Cardiac fibroblast (primary cell): ENCODE measurements around the gene ANKRD44.
A peak's percentile ranks its signal among the peaks of the same experiment; 100 is the strongest.

Source experiments
- DNase-seq, 2 donors: peaks; one replicate each; pipeline versions ENCODE4 v3.0.0 to v3.0.0-alpha.2; 2010; ENCODE audit warnings: low read depth in 2 of 2
- H3K4me3 ChIP-seq, 2 donors: replicated peaks in 1 of 2; 1 replicate in 1 of 2; 2 replicates in 1 of 2; pipeline ENCODE4 v1.5.1; 2011; ENCODE audit warnings: low read depth in 2 of 2, low read length in 2 of 2, mild to moderate bottlenecking in 2 of 2, moderate library complexity in 1 of 2
- CTCF ChIP-seq: IDR thresholded peaks from one replicate; pipeline ENCODE4 v1.5.1; 2011; ENCODE audit warnings: low read depth, mild to moderate bottlenecking, low read length, inconsistent platforms

The ANKRD44 gene

GRCh38 chr2:197079832-197080555, 230.6 kb downstream of the ANKRD44 start:
- peak in 1 of 2 donors; percentile 30 for DNase-seq
- no peak overlapping the region for H3K4me3 ChIP-seq
- TF ChIP-seq CTCF = no peak

- H3K4me3 ChIP-seq = no peak overlapping the region
- TF ChIP-seq CTCF = no peak
- peak in 1 of 2 donors; percentile 18 for DNase-seq
These were observed 231.2 kb downstream of the ANKRD44 start for GRCh38 chr2:197079414-197079813.

GRCh38 chr2:197078535-197078934, 232.0 kb downstream of the ANKRD44 start:
- no peak overlapping the region for H3K4me3 ChIP-seq
- TF ChIP-seq CTCF = no peak
- DNase-seq = peak in 1 of 2 donors; percentile 6

GRCh38 chr2:197077336-197077735, 233.2 kb downstream of the ANKRD44 start:
- DNase-seq = no peak
- H3K4me3 ChIP-seq = no peak overlapping the region
- TF ChIP-seq CTCF = no peak

- no peak for TF ChIP-seq CTCF
- DNase-seq = no peak
- no peak overlapping the region for H3K4me3 ChIP-seq
These were observed 233.9 kb downstream of the ANKRD44 start for GRCh38 chr2:197076652-197077051.

GRCh38 chr2:197075754-197076337, 234.7 kb downstream of the ANKRD44 start:
- DNase-seq = peak in 1 of 2 donors; percentile 52
- peak; percentile 55 for TF ChIP-seq CTCF
- H3K4me3 ChIP-seq = no peak overlapping the region
